Vagina (tissue), 2 donors: ENCODE measurements around the gene SIGMAR1. TPM values are rescaled to one million over a fixed set of nuclear protein-coding genes. Genes with fewer than 3 reads are reported as not detected.

Experiments used
- DNase-seq, 2 donors: peaks; one replicate each; pipeline ENCODE4 v3.0.0-alpha.2; 2017; ENCODE audit errors: extremely low spot score in 2 of 2
- H3K27ac ChIP-seq: fragments of 200-600 bp; sonication (generic); one replicate; pipeline ENCODE4 v1.5.1; 2019
- H3K27me3 ChIP-seq: fragments of 200-600 bp; sonication (generic); one replicate; pipeline ENCODE4 v1.5.1; 2019
- H3K36me3 ChIP-seq, 2 donors: fragments of 200-600 bp; sonication (generic); one replicate each; pipeline ENCODE4 v1.5.1; 2017 to 2019
- H3K4me1 ChIP-seq: fragments of 200-600 bp; sonication (generic); one replicate; pipeline ENCODE4 v1.5.1; 2019
- H3K4me3 ChIP-seq, 2 donors: fragments of 200-600 bp; sonication (generic); 1 replicate in 1 of 2; 2 replicates in 1 of 2; pipeline ENCODE4 v1.5.1; 2016 to 2019
- H3K9me3 ChIP-seq: fragments of 200-600 bp; sonication (generic); one replicate; pipeline ENCODE4 v1.5.1; 2019
- CTCF ChIP-seq, 3 experiments: fragments of 450-650 bp in 2 of 3; fragments of 200-600 bp in 1 of 3; sonication (generic) in 1 of 3; IDR thresholded peaks; one replicate each; pipeline ENCODE4 v1.5.1; 2017 to 2019; ENCODE audit warnings: antibody characterized with exemption in 3 of 3, mild to moderate bottlenecking in 2 of 3, moderate library complexity in 2 of 3
- POLR2A ChIP-seq, 2 donors: fragments of 450-650 bp; IDR thresholded peaks; one replicate each; pipeline ENCODE4 v1.6.1; 2017; ENCODE audit warnings: antibody characterized with exemption in 2 of 2, mild to moderate bottlenecking in 2 of 2, moderate library complexity in 2 of 2
- POLR2AphosphoS5 ChIP-seq, 2 donors: sonication (generic); formaldehyde crosslinking; IDR thresholded peaks; one replicate each; pipeline ENCODE4 v1.9.0; 2017; ENCODE audit warnings: antibody characterized with exemption in 2 of 2, mild to moderate bottlenecking in 2 of 2, low read depth in 1 of 2; ENCODE audit not compliant: insufficient read depth in 1 of 2
- intact Hi-C: fragments of 100-400 bp; cut with DNase I; formaldehyde crosslinking; loops from one replicate; pipeline ENCODE4 v1.15.1; 2023
- total RNA-seq: library from RNA; depleted of rRNA; stranded (reverse); fragments of >200 nt; gene quantifications from one replicate; pipeline ENCODE4 v1.2.3, GENCODE V29; 2016

Gene SIGMAR1
- total RNA-seq, 1 donor from 2014 or later: 79.3 TPM

- intact Hi-C loops: no loop called here
- Histone ChIP-seq H3K9me3 (no peaks in the 10 kb centered on the region), H3K4me1 (peaks cover 28% of the 10 kb centered on the region), H3K4me3 (peak within 1 kb of the TSS; percentile 68 to 81), H3K27me3 (peaks cover 12% of the 10 kb centered on the region), H3K27ac (peak within 1 kb of the TSS; percentile 54), H3K36me3 (peaks cover 0 to 32% of the 10 kb centered on the region in 2 donors)
- TF ChIP-seq POLR2AphosphoS5 (IDR thresholded peaks at IDR 0.05; ENCODE audit: insufficient read depth in 1 of 2, low read depth in 1 of 2) (peak; percentile 67 to 91), POLR2A (IDR thresholded peaks at IDR 0.05) (no peak), CTCF (IDR thresholded peaks at IDR 0.05) (peak in 1 of 3 experiments; percentile 23)
- DNase-seq: peak in 1 of 2 donors; percentile 95
Observed at GRCh38 chr9:34620061-34620994, 17.3 kb downstream of the SIGMAR1 start, which contains the start of gene DCTN3. Gene DCTN3 (minus strand): TSS chr9:34620495. CDS start chr9:34620464, 31 bp downstream.

GRCh38 chr9:34615132-34615531 lies 22.5 kb downstream of the SIGMAR1 start:
- no peaks in the 10 kb centered on the region for H3K9me3 ChIP-seq
- DNase-seq: no peak
- intact Hi-C loops: no loop called here
- H3K27me3 ChIP-seq: no peaks in the 10 kb centered on the region
- H3K36me3 ChIP-seq: peaks cover 0 to 41% of the 10 kb centered on the region in 2 donors
- H3K4me3 ChIP-seq: no peak overlapping the region
- H3K27ac ChIP-seq: no peak overlapping the region
- peaks cover 37% of the 10 kb centered on the region for H3K4me1 ChIP-seq
- TF ChIP-seq POLR2AphosphoS5 (IDR thresholded peaks at IDR 0.05; ENCODE audit: insufficient read depth in 1 of 2, low read depth in 1 of 2): no peak
- TF ChIP-seq CTCF (IDR thresholded peaks at IDR 0.05): no peak
- no peak for TF ChIP-seq POLR2A (IDR thresholded peaks at IDR 0.05)

- intact Hi-C loops: loop anchor here (2.0 kb wide), 1 partner anchor 22 kb away; no protein-coding TSS in a partner anchor
- Histone ChIP-seq H3K27me3 (no peaks in the 10 kb centered on the region), H3K4me3 (peak overlapping the region; percentile 75 to 85), H3K27ac (peak overlapping the region; percentile 94), H3K4me1 (peaks cover 23% of the 10 kb centered on the region), H3K36me3 (peaks cover 0 to 35% of the 10 kb centered on the region in 2 donors), H3K9me3 (no peaks in the 10 kb centered on the region)
- no peak for DNase-seq
- TF ChIP-seq POLR2A (IDR thresholded peaks at IDR 0.05) (no peak), CTCF (IDR thresholded peaks at IDR 0.05) (peak; percentile 58 to 88 (median 69)), POLR2AphosphoS5 (IDR thresholded peaks at IDR 0.05; ENCODE audit: insufficient read depth in 1 of 2, low read depth in 1 of 2) (peak in 1 of 2 donors; percentile 16)
Observed at GRCh38 chr9:34612788-34613390, 24.7 kb downstream of the SIGMAR1 start.

- Histone ChIP-seq H3K9me3 (no peaks in the 10 kb centered on the region), H3K27ac (peak within 1 kb of the TSS; percentile 94), H3K4me1 (peaks cover 23% of the 10 kb centered on the region), H3K36me3 (peaks cover 0 to 27% of the 10 kb centered on the region in 2 donors), H3K4me3 (peak within 1 kb of the TSS; percentile 75 to 85), H3K27me3 (no peaks in the 10 kb centered on the region)
- DNase-seq: no peak
- TF ChIP-seq POLR2AphosphoS5 (IDR thresholded peaks at IDR 0.05; ENCODE audit: insufficient read depth in 1 of 2, low read depth in 1 of 2): peak in 1 of 2 donors; percentile 97
- TF ChIP-seq POLR2A (IDR thresholded peaks at IDR 0.05): peak in 1 of 2 donors; percentile 82
- no peak for TF ChIP-seq CTCF (IDR thresholded peaks at IDR 0.05)
- intact Hi-C loops: loop anchor here (2.0 kb wide), 1 partner anchor 23 kb away; no protein-coding TSS in a partner anchor
Observed at GRCh38 chr9:34611811-34612787, 25.5 kb downstream of the SIGMAR1 start, which contains the start of gene RPP25L. Gene RPP25L (minus strand): TSS chr9:34612097. CDS start chr9:34611296, 801 bp downstream.
